Fibroblast of lung (primary cell): ENCODE results near the gene HACE1. TPM values are rescaled to one million over a fixed set of nuclear protein-coding genes. Genes with fewer than 3 reads are reported as not detected.
"Not testable (repeated sequence)": the region's sequence is repeated elsewhere in the genome, so short reads cannot be mapped to it uniquely, and the experiment has no call there.

ENCODE experiments used
- DNase-seq, 2 donors: peaks; one replicate each; pipeline versions ENCODE4 v3.0.0 to v3.0.0-alpha.2; 2010; ENCODE audit warnings: low read depth in 2 of 2
- H2AFZ ChIP-seq: 2 replicates; pipeline ENCODE4 v1.5.1; 2012; ENCODE audit warnings: low read length, control low read depth, inconsistent platforms
- H3K27ac ChIP-seq: 2 replicates; pipeline ENCODE4 v1.5.1; 2011; ENCODE audit warnings: low read length, control low read depth; ENCODE audit not compliant: insufficient read depth
- H3K27me3 ChIP-seq: 2 replicates; pipeline ENCODE4 v1.5.1; 2011; ENCODE audit warnings: mild to moderate bottlenecking, low read length; ENCODE audit not compliant: control insufficient read depth, insufficient read depth
- H3K36me3 ChIP-seq: 2 replicates; pipeline ENCODE4 v1.5.1; 2011; ENCODE audit warnings: low read length; ENCODE audit not compliant: control insufficient read depth, insufficient read depth
- H3K4me1 ChIP-seq: 2 replicates; pipeline ENCODE4 v1.5.1; 2011; ENCODE audit warnings: low read length; ENCODE audit not compliant: control insufficient read depth, insufficient read depth; ENCODE audit errors: extremely low read depth
- H3K4me2 ChIP-seq: 2 replicates; pipeline ENCODE4 v1.5.1; 2011; ENCODE audit warnings: low read length, control low read depth; ENCODE audit not compliant: insufficient read depth; ENCODE audit errors: extremely low read depth
- H3K4me3 ChIP-seq, 4 experiments: fragments of 200-600 bp in 1 of 4; sonication (generic) in 1 of 4; replicated peaks in 1 of 4; 2 replicates each; pipeline ENCODE4 v1.5.1; 2011 to 2016; ENCODE audit warnings: low read length in 4 of 4, low read depth in 3 of 4, mild to moderate bottlenecking in 3 of 4, control low read depth in 2 of 4, inconsistent platforms in 1 of 4, mixed read lengths in 1 of 4; ENCODE audit not compliant: insufficient read depth in 1 of 4; ENCODE audit errors: control extremely low read depth in 1 of 4
- H3K79me2 ChIP-seq: 2 replicates; pipeline ENCODE4 v1.5.1; 2012; ENCODE audit warnings: mild to moderate bottlenecking, low read length, inconsistent platforms; ENCODE audit not compliant: control insufficient read depth, insufficient read depth
- H3K9ac ChIP-seq: 2 replicates; pipeline ENCODE4 v1.5.1; 2011; ENCODE audit warnings: mild to moderate bottlenecking, low read length, control low read depth; ENCODE audit not compliant: insufficient read depth
- H3K9me3 ChIP-seq: 2 replicates; pipeline ENCODE4 v1.5.1; 2012; ENCODE audit warnings: low read depth, low read length; ENCODE audit not compliant: control insufficient read depth, insufficient read depth
- H4K20me1 ChIP-seq: 2 replicates; pipeline ENCODE4 v1.5.1; 2011; ENCODE audit warnings: low read length; ENCODE audit not compliant: control insufficient read depth, insufficient read depth; ENCODE audit errors: extremely low read depth
- CTCF ChIP-seq, 2 donors: IDR thresholded peaks in 1 of 2; conservative IDR thresholded peaks in 1 of 2; 1 replicate in 1 of 2; 2 replicates in 1 of 2; pipeline ENCODE4 v1.5.1; 2011 to 2012; ENCODE audit warnings: low read length in 2 of 2, control low read depth in 1 of 2, inconsistent platforms in 1 of 2, low read depth in 1 of 2, mild to moderate bottlenecking in 1 of 2
- EZH2 ChIP-seq: IDR thresholded peaks from 2 replicates; pipeline ENCODE4 v1.5.1; 2012; ENCODE audit warnings: low read length, control low read depth, mild to moderate bottlenecking; ENCODE audit errors: missing control alignments
- polyA plus RNA-seq, 2 donors: library from polyadenylated mRNA; depleted of rRNA in 1 of 2; stranded (reverse) in 1 of 2; unstranded in 1 of 2; fragments of >200 nt; gene quantifications; 2 replicates each; pipeline ENCODE4 v1.2.1, GENCODE V29; 2011 to 2012; ENCODE audit warnings: missing spikeins in 1 of 2
- total RNA-seq: library from RNA; depleted of rRNA; stranded (reverse); fragments of >200 nt; gene quantifications from 2 replicates; pipeline ENCODE4 v1.2.1, GENCODE V29; 2014

HACE1 gene
- total and polyA plus RNA-seq, 2 donors (not counting 1 experiment from before 2014, with no cell fraction given) = 10.8 to 26.3 TPM

GRCh38 chr6:104835782-104836181 is 23.9 kb downstream of the HACE1 start:
- TF ChIP-seq CTCF (conservative IDR thresholded peaks at IDR 0.05 in 1 of 2, IDR thresholded peaks at IDR 0.05 in 1 of 2; ENCODE audit: low read depth in 1 of 2, low read length in 2 of 2) (no peak), EZH2 (no peak)
- H2AFZ ChIP-seq = no peak overlapping the region
- no peak overlapping the region for H3K9ac ChIP-seq
- DNase-seq = no peak
- no peak overlapping the region for H3K27ac ChIP-seq
- no peaks in the 10 kb centered on the region for H3K36me3 ChIP-seq
- no peak overlapping the region for H3K4me3 ChIP-seq
- H4K20me1 ChIP-seq = no peaks in the 10 kb centered on the region
- H3K9me3 ChIP-seq = no peaks in the 10 kb centered on the region
- no peak overlapping the region for H3K4me2 ChIP-seq
- H3K27me3 ChIP-seq = no peaks in the 10 kb centered on the region
- no peaks in the 10 kb centered on the region for H3K4me1 ChIP-seq
- no peaks in the 10 kb centered on the region for H3K79me2 ChIP-seq

GRCh38 chr6:104829183-104829958 is 30.3 kb downstream of the HACE1 start:
- Histone ChIP-seq H3K4me3 (no peak overlapping the region), H3K9me3 (no peaks in the 10 kb centered on the region), H3K9ac (no peak overlapping the region), H3K4me2 (no peak overlapping the region), H2AFZ (no peak overlapping the region), H3K4me1 (no peaks in the 10 kb centered on the region), H3K79me2 (no peaks in the 10 kb centered on the region), H3K36me3 (no peaks in the 10 kb centered on the region), H3K27ac (no peak overlapping the region), H4K20me1 (no peaks in the 10 kb centered on the region), H3K27me3 (no peaks in the 10 kb centered on the region)
- no peak for DNase-seq
- TF ChIP-seq CTCF (conservative IDR thresholded peaks at IDR 0.05 in 1 of 2, IDR thresholded peaks at IDR 0.05 in 1 of 2; ENCODE audit: low read depth in 1 of 2, low read length in 2 of 2) (no peak), EZH2 (no peak)

- no peaks in the 10 kb centered on the region for H3K4me1 ChIP-seq
- no peaks in the 10 kb centered on the region for H3K27me3 ChIP-seq
- no peaks in the 10 kb centered on the region for H4K20me1 ChIP-seq
- H3K9ac ChIP-seq = no peak overlapping the region
- DNase-seq = no peak
- no peak overlapping the region for H3K4me2 ChIP-seq
- TF ChIP-seq CTCF (conservative IDR thresholded peaks at IDR 0.05 in 1 of 2, IDR thresholded peaks at IDR 0.05 in 1 of 2; ENCODE audit: low read depth in 1 of 2, low read length in 2 of 2) (no peak), EZH2 (no peak)
- no peaks in the 10 kb centered on the region for H3K36me3 ChIP-seq
- H3K79me2 ChIP-seq = no peaks in the 10 kb centered on the region
- no peak overlapping the region for H2AFZ ChIP-seq
- no peak overlapping the region for H3K4me3 ChIP-seq
- H3K27ac ChIP-seq = no peak overlapping the region
- no peaks in the 10 kb centered on the region for H3K9me3 ChIP-seq
Observed at GRCh38 chr6:104828478-104828877, 31.2 kb downstream of the HACE1 start.

GRCh38 chr6:104820820-104821219 is 38.9 kb downstream of the HACE1 start:
- H3K9me3 ChIP-seq, H3K4me3 ChIP-seq, H4K20me1 ChIP-seq, DNase-seq, H3K4me2 ChIP-seq, H3K27ac ChIP-seq, H2AFZ ChIP-seq, H3K79me2 ChIP-seq, H3K27me3 ChIP-seq, H3K9ac ChIP-seq, H3K4me1 ChIP-seq, H3K36me3 ChIP-seq: not testable (repeated sequence)
